Hematopoietic multipotent progenitor cell treated with erythropoietin and hydrocortisone succinate and interleukin-3 and kit ligand, for 6 days (in vitro differentiated cells): ENCODE measurements around the gene STIP1.
A peak's percentile ranks its signal among the peaks of the same experiment; 100 is the strongest.
"Not testable (repeated sequence)": the region's sequence is repeated elsewhere in the genome, so short reads cannot be mapped to it uniquely, and the experiment has no call there.

ENCODE experiments used
- DNase-seq: peaks from one replicate; pipeline ENCODE4 v3.0.0-alpha.2; 2015

The STIP1 gene

DNA sequence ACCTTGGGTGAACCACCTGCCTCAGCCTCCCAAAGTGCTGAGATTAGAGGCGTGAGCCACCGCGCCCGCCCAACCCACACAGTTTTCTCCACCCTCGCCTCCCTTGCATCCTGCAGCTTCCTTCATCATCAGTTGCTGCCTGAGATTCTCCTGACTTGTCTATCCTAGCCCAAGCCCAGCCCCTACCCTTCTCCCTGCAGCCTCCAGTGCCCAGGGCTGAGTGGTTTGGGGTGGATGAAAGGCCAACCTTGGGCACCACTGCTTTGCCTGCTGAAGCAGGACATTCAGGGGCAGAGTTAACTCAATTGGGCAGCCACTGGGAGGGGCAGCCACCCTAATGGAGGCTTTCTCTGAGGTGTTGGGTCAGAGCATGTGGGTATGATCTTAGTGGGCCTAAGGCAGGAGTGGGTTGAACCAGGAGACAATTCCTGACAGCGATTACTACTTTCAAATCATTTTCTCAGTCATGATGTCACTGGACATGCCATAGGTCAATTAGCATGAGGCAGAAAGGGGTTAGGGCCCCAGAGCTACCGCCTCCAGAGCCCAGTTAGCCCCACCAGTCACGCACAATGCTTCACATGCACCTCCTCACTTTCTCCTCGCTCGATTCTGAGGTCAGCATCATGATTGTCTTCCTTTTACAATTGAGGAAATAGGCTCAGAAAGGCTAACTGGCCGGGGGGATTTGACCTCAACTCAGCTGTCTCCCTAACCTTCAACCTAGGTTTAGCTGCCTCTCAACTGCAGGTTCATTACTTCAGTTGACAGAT is 53.9 kb downstream of the STIP1 start:
- no peak for DNase-seq

DNA sequence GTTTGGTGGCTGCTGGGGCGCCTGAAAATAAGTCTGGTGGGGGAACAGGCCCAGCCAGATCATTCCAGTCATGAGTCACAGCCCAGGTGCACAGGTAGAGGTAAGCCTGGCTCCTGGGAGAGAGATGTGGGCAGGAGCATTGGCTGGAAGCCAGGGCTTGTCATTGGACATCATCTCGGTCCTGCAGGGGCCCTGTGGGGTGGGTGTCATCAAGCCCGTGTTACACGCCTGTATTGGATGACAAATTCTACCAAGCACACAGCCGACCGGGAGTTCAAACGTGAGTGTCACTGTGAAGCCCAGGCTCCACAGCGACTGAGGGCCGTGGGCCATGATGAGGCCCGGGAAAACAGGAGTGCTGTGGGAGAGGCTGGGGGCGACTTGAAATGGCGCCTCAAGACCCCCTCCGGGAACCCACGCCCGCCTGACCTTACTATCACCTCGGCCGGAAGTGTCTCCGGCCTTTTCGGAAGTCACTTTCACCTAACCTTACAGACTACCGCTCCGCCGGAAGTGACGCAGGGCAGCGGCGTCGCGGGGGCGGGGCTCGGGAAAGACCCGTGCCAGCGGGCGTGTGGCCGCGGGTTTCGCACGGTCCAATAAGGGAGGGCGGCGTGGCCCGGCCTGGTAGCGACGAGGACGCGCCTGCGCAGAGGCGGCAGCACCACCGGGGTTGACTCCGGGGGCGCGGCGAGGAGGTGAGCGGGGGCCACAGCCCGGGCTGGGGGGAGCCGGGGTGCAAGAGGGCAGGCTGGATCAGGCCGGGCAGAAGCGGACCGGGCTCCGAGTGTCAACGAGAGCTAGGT is 54.7 kb downstream of the STIP1 start, which contains the start of gene FKBP2:
FKBP2 (plus strand) TSS at position 661 of the 806 bp plus-strand sequence. CDS start 1,293 bp downstream, outside the sequence.
- peak; percentile 98 for DNase-seq

DNA sequence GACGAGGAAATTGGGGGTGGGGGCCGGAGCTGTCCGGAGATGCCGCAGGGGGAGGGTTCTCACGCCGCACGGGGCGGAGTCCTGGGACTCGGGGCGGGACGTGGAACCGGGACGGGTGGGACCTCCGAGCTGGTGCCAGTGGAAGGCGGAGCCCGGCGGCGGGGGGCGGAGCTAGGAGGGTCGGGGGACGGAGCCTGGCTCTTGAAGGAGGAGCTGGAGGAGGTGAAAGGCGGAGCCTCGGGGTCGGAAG is 55.2 kb downstream of the STIP1 start:
- DNase-seq: no peak

DNA sequence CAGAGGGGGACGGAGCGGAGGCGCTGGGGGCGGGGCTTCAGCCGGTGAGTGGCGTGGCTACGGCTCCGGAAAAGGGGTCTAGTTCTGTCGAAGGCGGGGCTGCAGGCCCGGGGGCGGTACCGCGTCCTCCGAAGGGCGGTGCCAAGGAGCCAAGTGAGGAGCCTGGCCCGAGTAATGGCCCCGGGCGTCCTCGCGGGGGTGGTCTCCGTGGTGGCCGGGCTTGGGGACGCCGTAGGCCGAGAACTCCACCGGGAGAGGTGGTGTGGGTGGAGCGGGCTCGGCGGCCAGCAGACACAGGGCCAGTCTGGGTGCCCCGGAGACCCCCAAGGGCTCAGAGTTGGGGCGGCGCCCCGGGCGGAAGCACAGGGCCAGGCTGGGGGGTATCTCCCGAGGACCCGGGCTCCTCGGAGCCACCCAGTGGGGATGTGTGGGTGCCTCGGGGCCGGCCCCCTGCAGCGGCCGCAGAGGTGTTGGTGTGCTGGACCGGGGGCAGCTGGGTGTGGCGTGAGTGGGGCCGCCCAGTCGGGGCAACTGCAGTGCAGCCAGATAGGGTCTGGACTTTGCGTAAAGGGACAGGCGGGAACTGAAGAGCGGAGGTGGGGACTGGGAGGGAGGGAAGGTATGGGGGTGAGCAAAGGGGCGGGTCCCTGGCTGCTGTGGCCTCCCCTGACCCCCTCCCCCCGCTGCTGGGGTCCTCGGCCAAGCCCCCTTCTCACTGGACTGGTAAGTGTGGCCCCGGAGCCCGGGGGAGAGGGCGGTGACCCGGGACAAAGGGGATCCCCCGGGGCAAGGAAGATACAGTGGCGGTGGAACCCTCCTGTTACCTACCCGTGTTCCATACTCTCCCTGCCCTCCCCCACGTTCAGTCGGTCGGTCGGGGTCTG is 55.8 kb downstream of the STIP1 start:
- peak; percentile 99 for DNase-seq

DNA sequence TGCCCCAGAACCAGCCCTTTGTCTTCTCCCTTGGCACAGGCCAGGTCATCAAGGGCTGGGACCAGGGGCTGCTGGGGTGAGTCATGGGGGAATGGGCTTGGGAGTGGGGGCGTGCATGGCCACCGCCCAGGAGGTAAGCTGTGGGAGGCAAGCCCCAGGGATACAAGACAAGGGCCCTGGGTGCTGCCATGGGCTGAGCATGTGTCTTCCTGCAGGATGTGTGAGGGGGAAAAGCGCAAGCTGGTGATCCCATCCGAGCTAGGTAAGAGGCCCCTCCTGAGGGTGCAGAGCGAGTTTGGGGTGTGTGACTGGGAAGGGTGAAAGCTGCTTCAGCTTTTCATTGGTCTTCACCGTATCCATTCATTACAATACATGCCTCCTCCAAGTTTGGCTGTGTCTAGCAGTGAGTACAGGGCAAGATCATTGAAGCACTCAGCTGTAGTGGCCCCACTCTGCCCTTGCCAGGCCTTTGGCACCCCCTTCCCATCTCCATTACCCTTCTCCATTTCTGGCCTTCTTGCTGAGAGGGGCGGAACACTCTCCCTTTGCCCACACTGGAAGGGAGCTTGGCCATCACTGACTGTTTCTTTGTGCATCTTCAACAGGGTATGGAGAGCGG is 57.4 kb downstream of the STIP1 start:
- no peak for DNase-seq

DNA sequence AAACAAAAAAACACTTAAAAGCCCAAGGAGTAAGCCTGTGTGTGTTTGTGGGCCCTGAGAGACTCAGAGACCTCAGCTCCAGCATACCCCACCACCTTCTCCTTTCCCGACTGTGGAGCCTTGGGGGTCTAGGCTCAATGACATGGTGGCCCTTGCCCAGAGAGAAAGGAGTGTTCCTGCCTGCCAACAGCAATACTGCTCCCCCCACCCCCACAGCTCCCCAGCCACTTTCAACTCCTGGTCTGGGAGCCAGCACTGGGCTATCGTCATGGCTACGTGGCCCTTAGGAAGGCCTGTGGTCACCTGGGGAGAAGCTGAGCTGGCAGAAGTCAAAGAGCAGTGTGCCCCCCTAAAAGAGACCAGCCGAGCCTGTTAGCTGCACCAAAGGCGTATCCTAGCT is 58.1 kb downstream of the STIP1 start:
- no peak for DNase-seq

DNA sequence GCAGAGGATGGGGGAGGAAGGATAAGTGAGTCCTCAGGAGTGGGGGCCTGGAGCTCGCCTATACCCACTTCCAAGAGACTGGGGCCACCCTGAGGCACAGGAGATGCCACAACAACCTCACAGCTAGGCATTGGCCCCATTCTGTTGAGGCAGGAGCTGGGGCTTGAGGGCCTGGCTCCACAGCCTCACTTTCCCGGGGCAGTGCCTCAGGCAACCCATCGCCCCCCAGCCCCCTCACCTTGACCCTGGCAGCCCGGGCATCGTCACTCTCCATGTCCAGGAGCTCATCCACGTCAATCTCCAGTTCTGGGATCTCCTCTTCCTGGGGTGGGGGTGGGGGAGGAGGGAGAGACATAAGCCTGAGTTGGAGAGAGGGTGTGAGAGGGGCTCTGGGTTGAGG is 59.0 kb downstream of the STIP1 start:
- DNase-seq: peak; percentile 38

DNA sequence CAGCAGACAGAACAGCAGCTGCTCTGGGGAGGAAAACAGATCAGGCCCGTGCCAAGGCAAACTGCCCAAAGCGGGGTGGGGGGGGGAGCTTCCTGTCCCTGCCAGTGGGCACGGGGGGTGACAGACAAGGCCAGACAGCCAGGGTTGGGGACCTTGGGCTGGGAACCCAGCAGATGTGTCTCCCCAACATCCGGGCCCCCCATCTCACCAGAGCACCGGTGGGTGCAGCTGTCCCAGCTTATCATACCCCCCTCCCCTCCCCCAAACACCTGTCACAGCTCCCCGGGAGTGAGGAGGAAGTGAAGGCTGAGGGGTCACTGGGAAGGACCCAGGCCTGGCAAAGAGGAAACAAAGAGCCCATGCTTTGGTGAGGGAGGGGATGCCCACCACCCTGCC is 59.4 kb downstream of the STIP1 start:
- DNase-seq: peak; percentile 57

DNA sequence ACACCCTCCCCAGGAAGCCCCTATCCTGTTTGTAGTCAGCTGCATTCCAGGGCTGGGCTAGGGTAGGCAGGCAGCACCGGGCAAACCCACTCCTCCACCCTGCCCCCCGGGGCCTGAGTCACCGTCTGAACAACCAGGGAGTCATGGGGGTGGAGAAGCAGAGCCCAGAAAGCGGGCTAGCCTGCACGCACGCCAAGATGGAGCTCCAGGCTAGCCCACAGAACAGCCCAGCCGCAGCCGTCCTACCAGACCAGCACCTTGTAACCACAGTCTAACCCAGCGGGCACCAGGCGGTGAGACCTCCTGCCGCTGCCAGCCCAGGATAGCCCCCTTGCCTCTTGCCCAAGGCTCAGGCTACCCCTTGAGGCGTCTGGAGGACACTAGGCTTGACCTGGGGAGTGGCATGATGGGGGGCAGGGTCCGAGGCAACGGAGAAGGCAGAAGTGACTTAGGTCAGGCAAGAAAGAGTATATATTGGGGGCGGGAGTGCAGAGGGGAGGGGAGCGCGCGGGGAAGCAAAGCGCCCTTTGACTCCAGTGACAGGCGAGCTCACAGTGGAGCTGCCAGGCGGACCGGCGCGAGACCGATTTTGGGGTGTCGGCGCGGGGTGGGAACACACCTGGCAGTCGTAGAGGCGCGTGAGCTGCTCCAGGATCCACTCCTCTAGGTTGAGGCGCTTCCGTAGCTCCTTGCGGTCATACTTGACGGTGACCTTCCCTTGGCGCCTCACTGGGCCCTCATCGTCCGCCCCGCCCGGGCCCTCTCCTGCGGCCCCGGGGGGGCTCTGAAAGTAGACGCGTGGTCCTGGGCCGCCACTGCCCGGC is 60.0 kb downstream of the STIP1 start:
- DNase-seq: peak; percentile 87

DNA sequence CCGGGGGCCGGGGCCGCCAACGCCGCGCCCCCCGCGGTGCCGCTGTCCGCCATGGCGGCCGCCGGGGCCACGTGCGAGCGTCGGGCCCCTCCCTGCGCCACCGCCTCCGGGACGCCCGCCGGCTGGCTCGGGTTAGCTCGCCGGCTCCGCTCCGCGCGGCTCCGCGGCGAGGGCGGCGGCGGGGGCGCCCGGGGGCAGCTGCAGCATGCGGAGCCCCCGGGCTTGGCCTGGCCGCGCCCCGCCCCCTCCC is 60.6 kb downstream of the STIP1 start:
- DNase-seq: not testable (repeated sequence)

DNA sequence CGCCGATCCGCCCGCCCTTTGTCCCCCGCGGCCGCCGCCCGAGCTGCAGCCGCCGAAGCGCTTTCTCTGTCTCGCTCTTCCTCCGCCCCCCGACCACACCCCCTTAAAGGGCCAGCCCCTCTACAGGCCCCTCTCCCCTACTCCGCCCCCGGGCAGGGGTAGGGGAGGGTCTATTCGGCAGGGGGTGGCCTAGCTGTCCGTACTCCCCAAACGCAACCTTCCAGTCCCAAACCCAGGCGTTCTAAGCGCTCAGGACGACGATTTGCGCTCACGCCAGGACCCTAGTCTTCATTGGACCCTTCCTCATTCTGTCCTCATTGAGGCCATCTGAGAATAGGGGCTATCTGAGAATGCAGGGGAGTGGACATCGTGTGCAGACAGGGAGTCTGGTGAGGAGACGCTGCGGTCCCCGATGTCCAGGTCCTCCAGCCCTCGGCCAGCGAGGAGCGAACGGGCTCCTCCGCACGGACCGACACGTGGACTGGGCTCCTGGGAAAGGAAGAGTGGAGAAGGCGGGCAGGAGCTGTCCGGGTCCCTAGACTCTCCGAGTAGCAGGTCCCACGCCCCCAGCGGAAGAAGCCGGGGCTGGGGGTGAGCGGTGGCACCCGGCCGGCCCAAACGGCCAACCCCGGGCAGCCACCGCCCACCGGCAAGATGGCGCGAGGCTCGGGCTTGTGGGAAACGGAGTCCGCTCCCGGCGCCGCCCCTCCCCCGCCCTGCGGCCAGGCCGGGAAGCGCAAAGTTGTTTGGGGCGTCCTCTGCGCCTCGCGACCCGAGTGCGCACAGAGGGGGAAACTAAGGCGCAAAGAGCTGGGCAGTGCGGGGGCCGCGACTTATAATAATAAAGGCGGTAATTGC is 61.1 kb downstream of the STIP1 start, which contains the start of gene PPP1R14B:
PPP1R14B (minus strand) TSS at position 73 of the 858 bp plus-strand sequence. CDS start 270 bp downstream, outside the sequence.
- peak; percentile 94 for DNase-seq

DNA sequence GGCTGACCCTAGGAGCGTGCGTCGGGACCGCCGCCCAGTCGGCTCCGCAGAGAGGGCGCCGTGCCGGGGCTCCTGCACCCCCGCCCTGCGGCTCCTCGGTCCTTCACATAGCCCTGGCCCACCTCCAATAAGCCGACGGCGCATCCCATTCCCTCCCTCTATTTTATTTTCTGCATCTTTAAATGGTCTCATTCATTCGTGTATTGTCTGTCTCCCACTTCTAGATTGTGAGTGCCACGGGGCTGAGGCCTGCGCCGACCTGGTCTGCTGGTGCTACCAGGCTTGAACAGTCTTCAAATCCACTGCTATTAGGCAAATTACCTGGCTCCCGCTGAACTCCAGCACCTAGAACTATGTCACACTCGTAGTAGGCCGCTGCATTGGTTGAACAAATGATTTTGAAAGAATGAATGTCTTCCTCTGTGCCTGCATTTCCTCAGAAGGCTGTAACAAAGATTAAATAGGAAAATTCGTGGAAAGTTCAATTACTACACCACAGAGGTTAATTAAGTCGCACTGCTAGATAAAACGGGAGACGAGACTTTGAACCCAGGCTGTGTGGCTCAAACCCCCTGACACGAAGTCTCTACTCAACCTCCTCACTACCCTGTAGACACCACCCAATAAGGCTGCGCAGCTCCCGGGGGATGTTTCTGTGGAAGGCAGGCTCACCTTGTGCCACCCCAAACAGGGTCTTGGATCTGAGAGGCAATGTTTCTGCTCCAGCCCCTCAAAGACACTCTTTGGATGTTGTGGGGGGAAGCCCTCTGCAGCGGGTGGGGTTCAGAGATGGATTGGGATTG is 62.0 kb downstream of the STIP1 start:
- DNase-seq: no peak

DNA sequence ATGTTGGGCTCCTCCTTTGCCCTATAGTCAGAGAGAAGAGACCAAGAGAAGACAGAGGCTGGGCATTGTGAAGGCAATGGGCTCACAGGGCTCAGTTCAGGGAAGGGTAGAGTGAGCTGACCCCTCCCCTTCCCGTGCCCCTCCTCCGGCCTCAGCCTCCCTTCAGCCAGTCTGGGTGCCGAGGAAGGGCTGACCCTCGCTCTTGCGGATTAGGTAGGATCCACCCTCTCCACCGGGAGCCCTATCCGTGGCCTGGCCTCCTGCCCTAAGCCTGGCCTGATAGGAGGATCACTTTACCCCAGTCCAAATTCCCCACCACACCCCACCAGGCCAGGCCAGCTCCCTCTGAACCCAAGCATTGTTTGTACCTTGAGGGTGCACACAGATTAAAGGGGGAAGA is 62.6 kb downstream of the STIP1 start:
- DNase-seq: no peak

DNA sequence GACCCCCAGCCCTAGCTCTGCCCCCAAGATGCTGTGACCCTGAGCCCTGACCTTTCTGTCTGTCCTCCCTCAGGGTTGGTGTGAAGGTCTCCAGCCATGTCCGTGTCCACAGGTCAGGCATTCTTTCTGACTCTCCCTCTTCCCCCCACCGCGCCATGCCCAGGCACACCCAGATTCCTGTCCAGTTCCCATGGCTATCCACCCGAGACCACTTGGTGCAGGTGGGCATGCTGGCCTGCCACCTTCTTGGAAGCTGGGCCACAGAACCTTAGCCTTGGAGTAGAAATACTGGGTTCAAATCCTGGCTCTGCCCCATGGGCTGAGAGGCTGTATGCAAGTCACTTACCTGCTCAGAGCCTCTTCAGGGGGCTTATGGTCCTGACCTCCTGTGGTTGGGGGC is 63.1 kb downstream of the STIP1 start:
- no peak for DNase-seq

DNA sequence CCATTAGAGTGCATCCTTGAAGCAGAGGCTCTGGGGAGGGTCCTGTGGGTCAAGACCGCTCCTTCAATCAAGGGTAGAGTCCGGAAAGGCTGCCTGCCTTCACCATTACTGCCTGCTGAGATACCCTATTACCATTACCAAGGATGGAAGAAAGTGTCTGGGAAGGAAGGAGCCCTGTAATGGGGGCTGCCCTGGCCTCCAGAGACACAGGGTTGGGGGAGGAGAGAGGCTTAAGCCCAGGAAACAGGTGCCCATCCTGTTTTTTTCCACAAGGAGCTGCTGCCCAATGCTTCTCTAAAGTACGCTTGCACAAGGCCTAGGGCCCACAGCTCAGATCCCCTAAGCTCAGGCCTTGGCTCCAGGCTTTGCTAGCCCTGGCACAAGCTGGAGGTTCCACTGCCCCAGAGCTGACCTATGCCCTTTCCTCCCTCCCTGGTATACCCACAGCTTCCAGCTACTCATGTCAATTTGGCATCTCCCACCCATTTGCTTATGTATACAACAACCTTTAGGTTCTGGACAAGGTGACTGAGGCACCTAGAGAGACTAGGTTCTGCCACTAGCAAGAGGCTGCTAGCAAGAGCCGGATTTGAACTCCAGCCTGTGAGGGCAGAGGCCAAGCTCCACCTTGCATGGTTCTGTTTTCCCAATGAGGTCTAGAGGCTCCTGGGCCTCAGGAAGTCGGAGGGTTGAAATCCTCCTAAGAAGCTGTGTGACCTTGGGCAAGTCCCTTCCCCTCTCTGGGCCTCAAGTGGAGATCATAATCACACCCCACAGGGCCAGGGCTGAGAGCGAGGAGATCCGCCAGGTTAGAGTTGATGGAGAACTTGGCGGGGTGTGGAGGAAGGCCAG is 63.8 kb downstream of the STIP1 start:
- DNase-seq: no peak

DNA sequence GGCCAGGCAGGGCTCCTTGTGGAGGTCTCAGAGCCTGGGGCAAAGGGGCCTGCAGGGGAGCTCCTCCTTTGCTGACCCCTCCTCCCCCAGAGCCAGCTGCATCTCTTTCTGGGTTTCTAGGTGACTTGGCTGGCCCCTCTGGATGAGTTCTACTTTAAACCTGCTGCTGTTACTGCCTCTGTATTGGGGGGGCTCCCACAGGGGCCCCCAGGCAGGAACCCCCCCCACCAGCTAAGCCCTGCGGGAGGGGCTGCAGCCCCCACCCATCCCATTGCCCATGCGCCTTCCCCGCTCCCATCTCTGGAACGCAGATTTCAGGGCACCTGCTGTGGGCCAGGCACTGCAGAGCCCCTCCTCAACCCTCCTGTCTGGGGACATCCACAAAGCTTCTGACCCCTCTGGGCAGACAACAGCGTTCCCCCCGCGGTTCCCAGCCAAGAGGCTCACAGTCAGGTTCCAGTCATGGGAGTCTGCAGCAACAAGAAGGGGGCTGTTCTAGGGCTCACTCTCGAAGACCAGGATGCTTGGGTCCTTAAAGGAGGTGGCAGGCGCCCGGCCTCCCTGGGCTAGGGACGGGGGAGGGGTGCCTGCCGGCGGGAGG is 64.5 kb downstream of the STIP1 start:
- no peak for DNase-seq

DNA sequence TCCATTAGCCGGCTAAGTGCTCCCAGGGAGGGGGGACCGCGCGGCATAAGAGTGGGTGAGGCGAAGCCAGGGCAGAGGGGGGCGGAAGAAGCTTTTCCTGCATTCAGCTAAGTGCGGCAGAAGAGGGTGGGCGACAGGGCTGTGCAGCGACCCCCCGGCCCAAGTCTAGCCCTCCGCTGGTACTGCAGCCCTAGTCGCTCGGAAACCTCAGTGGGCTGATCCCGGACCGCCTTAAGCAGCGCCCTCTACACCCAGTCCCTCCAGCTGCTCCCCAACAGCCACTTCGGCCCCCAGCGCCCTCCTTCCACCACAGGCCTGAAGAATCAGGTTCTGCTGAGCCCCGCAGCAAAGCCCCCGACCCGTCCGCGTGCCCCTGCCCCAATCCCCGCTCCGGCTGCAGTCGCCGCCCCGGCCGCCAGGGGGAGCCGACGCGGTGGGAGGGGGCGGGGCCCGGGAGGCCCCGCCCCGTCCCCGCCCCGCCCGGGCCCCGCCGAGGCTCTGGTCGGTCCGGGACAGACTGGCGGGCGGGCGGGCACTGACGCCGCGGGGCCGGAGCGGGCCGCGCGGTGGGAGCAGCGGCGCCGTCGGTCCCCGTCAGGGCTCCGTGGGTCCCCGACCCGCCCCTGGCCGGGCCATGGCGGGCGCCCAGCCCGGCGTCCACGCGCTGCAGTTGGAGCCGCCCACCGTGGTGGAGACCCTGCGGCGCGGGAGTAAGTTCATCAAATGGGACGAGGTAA is 65.2 kb downstream of the STIP1 start, which contains the start of gene PLCB3:
PLCB3 (plus strand) TSS at position 515 of the 737 bp plus-strand sequence; CDS start at position 635, 120 bp downstream.
- peak; percentile 63 for DNase-seq

DNA sequence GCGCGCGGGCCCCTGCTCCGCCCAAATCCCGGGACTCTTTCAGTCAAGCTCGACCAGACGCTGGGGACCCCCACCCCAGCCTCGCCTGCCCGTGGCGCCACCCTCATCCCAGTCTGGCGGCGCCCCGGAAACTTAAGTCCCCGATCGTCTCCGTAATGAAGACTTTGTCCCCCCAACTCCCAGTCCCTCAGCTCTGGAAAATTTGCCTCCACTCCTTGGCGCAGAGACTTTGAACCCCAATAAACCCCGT is 65.7 kb downstream of the STIP1 start:
- no peak for DNase-seq
